Measurements from ENCODE around the gene ASB1.

DNA sequence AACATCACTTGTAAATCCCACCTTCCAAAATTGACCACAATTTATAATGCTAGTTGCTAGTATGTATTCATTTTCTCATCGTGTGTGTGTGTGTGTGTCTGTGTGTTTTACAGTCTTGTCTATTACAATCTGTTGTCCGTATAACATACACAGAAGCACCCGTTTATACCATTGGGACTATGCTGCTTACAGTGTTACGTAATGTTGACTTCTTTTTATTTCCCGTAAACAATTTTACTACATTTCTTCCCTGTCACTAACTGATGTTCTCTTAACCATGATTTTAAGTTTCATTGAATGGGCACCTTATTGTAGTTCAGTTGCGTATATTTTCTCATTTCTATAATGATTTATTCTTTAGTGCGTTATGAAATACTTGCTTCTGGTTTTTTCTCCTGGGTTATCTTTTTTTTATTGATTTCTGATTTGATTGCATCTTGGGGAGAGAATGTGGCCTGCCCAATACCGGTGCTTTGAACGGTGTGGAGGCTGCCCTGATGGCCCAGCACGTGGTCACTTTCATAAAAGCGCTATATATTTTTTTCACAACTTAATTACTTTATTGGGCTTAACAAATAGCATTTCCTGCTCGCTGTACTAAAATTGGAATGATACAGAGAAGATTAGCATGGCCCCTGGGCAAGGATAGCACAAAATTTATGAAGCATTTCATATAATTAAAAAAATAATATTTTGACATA is 14.5 kb upstream of the ASB1 start:
- no peak for TF ChIP-seq POLR2A (IDR thresholded peaks at IDR 0.05)
- TF ChIP-seq, protein P1, sequence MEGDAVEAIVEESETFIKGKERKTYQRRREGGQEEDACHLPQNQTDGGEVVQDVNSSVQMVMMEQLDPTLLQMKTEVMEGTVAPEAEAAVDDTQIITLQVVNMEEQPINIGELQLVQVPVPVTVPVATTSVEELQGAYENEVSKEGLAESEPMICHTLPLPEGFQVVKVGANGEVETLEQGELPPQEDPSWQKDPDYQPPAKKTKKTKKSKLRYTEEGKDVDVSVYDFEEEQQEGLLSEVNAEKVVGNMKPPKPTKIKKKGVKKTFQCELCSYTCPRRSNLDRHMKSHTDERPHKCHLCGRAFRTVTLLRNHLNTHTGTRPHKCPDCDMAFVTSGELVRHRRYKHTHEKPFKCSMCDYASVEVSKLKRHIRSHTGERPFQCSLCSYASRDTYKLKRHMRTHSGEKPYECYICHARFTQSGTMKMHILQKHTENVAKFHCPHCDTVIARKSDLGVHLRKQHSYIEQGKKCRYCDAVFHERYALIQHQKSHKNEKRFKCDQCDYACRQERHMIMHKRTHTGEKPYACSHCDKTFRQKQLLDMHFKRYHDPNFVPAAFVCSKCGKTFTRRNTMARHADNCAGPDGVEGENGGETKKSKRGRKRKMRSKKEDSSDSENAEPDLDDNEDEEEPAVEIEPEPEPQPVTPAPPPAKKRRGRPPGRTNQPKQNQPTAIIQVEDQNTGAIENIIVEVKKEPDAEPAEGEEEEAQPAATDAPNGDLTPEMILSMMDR (IDR thresholded peaks at IDR 0.05), result no peak
- no peak for TF ChIP-seq POLR2AphosphoS5 (IDR thresholded peaks at IDR 0.05)
